H1 (cell line): Measurements from ENCODE around the gene KRT1. TPM values are rescaled to one million over a fixed set of nuclear protein-coding genes. Genes with fewer than 3 reads are reported as not detected.

Experiments used
- CTCF ChIA-PET: fragments of 300-600 bp; sonication (Branson Sonifier 250); formaldehyde crosslinking; loops from one replicate; lab custom pipeline; 2021; ENCODE audit not compliant: partially characterized antibody; lab: Charles Lee
- POLR2A ChIA-PET: fragments of 300-600 bp; sonication (Branson Sonifier 250); formaldehyde crosslinking; loops from one replicate; lab custom pipeline; 2021; ENCODE audit warnings: inconsistent platforms; ENCODE audit not compliant: partially characterized antibody; lab: Charles Lee
- DNase-seq, 2 experiments: peaks; one replicate each; pipeline versions ENCODE4 v3.0.0 to v3.0.0-alpha.2; 2010 to 2022; ENCODE audit warnings: low spot score in 2 of 2, low read depth in 1 of 2, mixed read lengths in 1 of 2
- FAIRE-seq: peaks from 2 replicates; lab custom pipeline; 2011; peaks lifted over from hg19 to GRCh38; lab: Jason Lieb, UNC
- H2AFZ ChIP-seq: 2 replicates; pipeline ENCODE4 v1.8.1; 2012; ENCODE audit warnings: low read length, inconsistent platforms
- H2AK5ac ChIP-seq: 2 replicates; pipeline ENCODE4 v1.6.1; 2013; ENCODE audit warnings: low read depth, low read length
- H2BK120ac ChIP-seq: replicated peaks from 2 replicates; pipeline ENCODE3; 2013; ENCODE audit warnings: low read depth, low read length, inconsistent platforms
- H2BK12ac ChIP-seq: 2 replicates; pipeline ENCODE4 v1.6.1; 2013; ENCODE audit warnings: low read depth, low read length
- H2BK15ac ChIP-seq: 2 replicates; pipeline ENCODE4 v1.6.1; 2013; ENCODE audit warnings: low read length
- H2BK20ac ChIP-seq: 2 replicates; pipeline ENCODE4 v1.6.1; 2013; ENCODE audit warnings: low read length
- H2BK5ac ChIP-seq: 2 replicates; pipeline ENCODE4 v1.6.1; 2013; ENCODE audit warnings: low read depth, low read length
- H3K14ac ChIP-seq: 2 replicates; pipeline ENCODE4 v1.6.1; 2013; ENCODE audit warnings: inconsistent platforms; ENCODE audit not compliant: insufficient read length
- H3K18ac ChIP-seq: 2 replicates; pipeline ENCODE4 v1.6.1; 2013; ENCODE audit warnings: low read length; ENCODE audit errors: extremely low read depth
- H3K23ac ChIP-seq: 2 replicates; pipeline ENCODE4 v1.6.1; 2013; ENCODE audit warnings: inconsistent platforms; ENCODE audit not compliant: insufficient read length
- H3K23me2 ChIP-seq: 2 replicates; pipeline ENCODE4 v1.6.1; 2013; ENCODE audit warnings: low read depth, low read length
- H3K27ac ChIP-seq: 2 replicates; pipeline ENCODE4 v1.6.1; 2011; ENCODE audit warnings: low read depth, low read length, inconsistent platforms
- H3K27me3 ChIP-seq, 4 experiments: replicated peaks in 1 of 4; 1 replicate in 1 of 4; 2 replicates in 3 of 4; pipeline versions ENCODE4 v1.6.1 to v1.8.1; 2011 to 2013; ENCODE audit warnings: low read length in 3 of 4, mild to moderate bottlenecking in 3 of 4, inconsistent platforms in 2 of 4, mixed read lengths in 2 of 4, moderate library complexity in 1 of 4; ENCODE audit not compliant: control insufficient read depth in 3 of 4, insufficient read depth in 3 of 4; ENCODE audit errors: extremely low read depth in 1 of 4
- H3K36me3 ChIP-seq, 4 experiments: 2 replicates each; pipeline versions ENCODE4 v1.6.1 to v1.8.1; 2011 to 2013; ENCODE audit warnings: mild to moderate bottlenecking in 4 of 4, low read length in 3 of 4, moderate library complexity in 2 of 4, control low read depth in 1 of 4, inconsistent platforms in 1 of 4; ENCODE audit not compliant: insufficient read depth in 4 of 4, control insufficient read depth in 2 of 4
- H3K4ac ChIP-seq: replicated peaks from 2 replicates; pipeline ENCODE3; 2013; ENCODE audit warnings: low read length, low read depth, mixed read lengths, inconsistent platforms; ENCODE audit not compliant: insufficient read length
- H3K4me1 ChIP-seq, 4 experiments: replicated peaks in 1 of 4; 1 replicate in 1 of 4; 2 replicates in 3 of 4; pipeline versions ENCODE4 v1.6.1 to v1.8.1; 2011 to 2013; ENCODE audit warnings: low read length in 3 of 4, inconsistent platforms in 2 of 4, mixed read lengths in 1 of 4; ENCODE audit not compliant: insufficient read depth in 4 of 4, control insufficient read depth in 3 of 4
- H3K4me2 ChIP-seq, 2 experiments: 2 replicates each; pipeline versions ENCODE4 v1.6.1 to v1.8.1; 2011 to 2013; ENCODE audit warnings: low read depth in 2 of 2, low read length in 2 of 2, control low read depth in 1 of 2, inconsistent platforms in 1 of 2, mild to moderate bottlenecking in 1 of 2; ENCODE audit not compliant: insufficient read depth in 1 of 2
- H3K4me3 ChIP-seq, 4 experiments: fragments of 200-600, 300-600 bp in 1 of 4; sonication (generic), shearing (Covaris generic), sonication (Bioruptor Twin) in 1 of 4; 2 replicates each; pipeline versions ENCODE4 v1.5.1 to v1.8.1; 2011 to 2016; ENCODE audit warnings: low read length in 4 of 4, low read depth in 3 of 4, control low read depth in 2 of 4, inconsistent platforms in 2 of 4, mild to moderate bottlenecking in 2 of 4, mixed read lengths in 1 of 4, moderate library complexity in 1 of 4; ENCODE audit not compliant: insufficient read depth in 2 of 4; ENCODE audit errors: extremely low read depth in 1 of 4
- H3K56ac ChIP-seq: replicated peaks from 2 replicates; pipeline ENCODE3; 2013; ENCODE audit warnings: low read depth, mild to moderate bottlenecking, mixed read lengths, low read length, inconsistent platforms; ENCODE audit not compliant: insufficient read length
- H3K79me1 ChIP-seq: 2 replicates; pipeline ENCODE4 v1.6.1; 2013; ENCODE audit warnings: low read depth, low read length, control low read depth
- H3K79me2 ChIP-seq, 2 experiments: 2 replicates each; pipeline versions ENCODE4 v1.6.1 to v1.8.1; 2012 to 2013; ENCODE audit warnings: low read length in 2 of 2, mild to moderate bottlenecking in 2 of 2, inconsistent platforms in 1 of 2; ENCODE audit not compliant: insufficient read depth in 2 of 2, control insufficient read depth in 1 of 2
- H3K9ac ChIP-seq, 4 experiments: replicated peaks in 1 of 4; 1 replicate in 1 of 4; 2 replicates in 3 of 4; pipeline versions ENCODE4 v1.6.1 to v1.8.1; 2011 to 2013; ENCODE audit warnings: low read depth in 3 of 4, low read length in 3 of 4, control low read depth in 2 of 4, mild to moderate bottlenecking in 2 of 4, moderate library complexity in 2 of 4, inconsistent platforms in 1 of 4; ENCODE audit errors: extremely low read depth in 1 of 4
- H3K9me3 ChIP-seq, 2 experiments: 2 replicates each; pipeline versions ENCODE4 v1.6.1 to v1.8.1; 2012 to 2013; ENCODE audit warnings: mild to moderate bottlenecking in 2 of 2, moderate library complexity in 2 of 2, control low read depth in 1 of 2, inconsistent platforms in 1 of 2, low read depth in 1 of 2, low read length in 1 of 2, mixed read lengths in 1 of 2; ENCODE audit not compliant: insufficient read depth in 2 of 2
- H4K20me1 ChIP-seq, 2 experiments: replicated peaks in 1 of 2; 2 replicates each; pipeline versions ENCODE3 to v1.8.1; 2011 to 2013; ENCODE audit warnings: inconsistent platforms in 2 of 2, low read length in 2 of 2, mild to moderate bottlenecking in 1 of 2; ENCODE audit not compliant: insufficient read depth in 2 of 2, control insufficient read depth in 1 of 2
- H4K5ac ChIP-seq: 2 replicates; pipeline ENCODE4 v1.6.1; 2013; ENCODE audit warnings: low read length, low read depth, mixed read lengths, inconsistent platforms; ENCODE audit not compliant: insufficient read length
- H4K8ac ChIP-seq: 2 replicates; pipeline ENCODE4 v1.8.0; 2013; ENCODE audit warnings: mild to moderate bottlenecking, moderate library complexity, low read length, inconsistent platforms; ENCODE audit not compliant: insufficient read depth; ENCODE audit errors: extremely low read depth
- H4K91ac ChIP-seq: replicated peaks from 2 replicates; pipeline ENCODE3; 2013; ENCODE audit warnings: low read length, mixed read lengths, inconsistent platforms; ENCODE audit not compliant: insufficient read length
- CBX5 ChIP-seq: fragments of 300-800, 300-1000 bp; sonication (generic); IDR thresholded peaks from 2 replicates; pipeline ENCODE4 v1.7.1; 2016; ENCODE audit warnings: antibody characterized with exemption, low read length, low read depth
- CEBPB ChIP-seq: IDR thresholded peaks from 2 replicates; pipeline ENCODE4 v1.6.1; 2012; ENCODE audit warnings: low read depth, low read length
- CHD1 ChIP-seq: IDR thresholded peaks from 2 replicates; pipeline ENCODE4 v1.6.1; 2012; ENCODE audit warnings: low read depth, low read length, improper control_type of control experiment
- CTBP2 ChIP-seq: IDR thresholded peaks from 2 replicates; pipeline ENCODE4 v1.7.0; 2011; ENCODE audit warnings: borderline replicate concordance, mild to moderate bottlenecking, moderate library complexity, mixed read lengths, low read length; ENCODE audit not compliant: insufficient read depth, insufficient read length
- GABPA ChIP-seq: IDR thresholded peaks from 2 replicates; pipeline ENCODE4 v1.6.1; 2011; ENCODE audit warnings: mild to moderate bottlenecking, low read length, moderate library complexity, borderline replicate concordance; ENCODE audit not compliant: insufficient read depth
- NRF1 ChIP-seq: IDR thresholded peaks from 2 replicates; pipeline ENCODE4 v1.6.1; 2011; ENCODE audit warnings: mild to moderate bottlenecking, low read depth, low read length, improper control_type of control experiment
- POU5F1 ChIP-seq: IDR thresholded peaks from 2 replicates; pipeline ENCODE4 v1.6.1; 2011; ENCODE audit warnings: low read depth, mild to moderate bottlenecking, low read length, moderate library complexity
- TAF7 ChIP-seq: optimal IDR thresholded peaks from 2 replicates; pipeline ENCODE3; 2011; ENCODE audit warnings: low read depth, mild to moderate bottlenecking, inconsistent platforms, low read length, moderate library complexity, borderline replicate concordance
- WGBS, 2 experiments: shearing (Covaris generic) in 1 of 2; methylation state at CpG; one replicate each; pipeline versions ENCODE4 v1.1.6 to v1.1.7; 2013 to 2015; ENCODE audit warnings: low lambda C conversion rate in 2 of 2, mixed read lengths in 2 of 2, inconsistent platforms in 1 of 2, low coverage in 1 of 2, missing lambda C conversion rate in 1 of 2; ENCODE audit not compliant: insufficient replicate concordance in 2 of 2, insufficient coverage in 1 of 2, insufficient read length in 1 of 2; ENCODE audit errors: extremely low coverage in 1 of 2, missing lambda C conversion rate in 1 of 2; 5-methylcytosine and 5-hydroxymethylcytosine counted together
- polyA plus RNA-seq, 7 experiments: library from polyadenylated mRNA; depleted of rRNA in 3 of 7; stranded (reverse) in 5 of 7; unstranded in 2 of 7; fragments of >200 nt in 5 of 7; fragments of 200-250 nt in 2 of 7; gene quantifications; 1 replicate in 5 of 7; 2 replicates in 1 of 7; 4 replicates in 1 of 7; pipeline versions ENCODE4 v1.2.1 to v1.2.3, GENCODE V29; 2011 to 2013; ENCODE audit warnings: missing spikeins in 2 of 7, mixed read lengths in 2 of 7
- total RNA-seq: library from RNA; stranded (reverse); fragmentation: NEBNext Ultra II Directional; extraction: Animal tissue kit (Norgen Biotek cat#: 25700); gene quantifications from 2 replicates; pipeline ENCODE4 v1.2.1, GENCODE V29; 2021

Gene KRT1
- total and polyA plus RNA-seq, 2 of the 8 experiments (the other 6 are each of a cell fraction or from before 2014, with no cell fraction given) = not detected

- H3K14ac ChIP-seq = no peak overlapping the region
- no peak overlapping the region for H2BK120ac ChIP-seq
- WGBS, 2 experiments = 81% methylated on average over 7 of the region's 7 CpGs; no CpG with 5 or more reads in 1 of the 2 experiments
- H3K56ac ChIP-seq = no peak overlapping the region
- H2BK15ac ChIP-seq = no peak overlapping the region
- no peak overlapping the region for H2BK5ac ChIP-seq
- no peak overlapping the region for H3K23ac ChIP-seq
- no peak for TF ChIP-seq CEBPB
- TF ChIP-seq CBX5 = no peak
- no peak for TF ChIP-seq POU5F1
- TF ChIP-seq GABPA = no peak
- TF ChIP-seq CHD1 = no peak
- no peak for TF ChIP-seq CTBP2
- no peak for TF ChIP-seq TAF7
- no peak for TF ChIP-seq NRF1
- H3K27me3 ChIP-seq = no peaks in the 10 kb centered on the region; a peak in 1 of 7 replicates
- H3K79me1 ChIP-seq = no peaks in the 10 kb centered on the region
- no peak overlapping the region for H4K91ac ChIP-seq
- H4K8ac ChIP-seq = no peak overlapping the region
- H3K4me1 ChIP-seq = no peaks in the 10 kb centered on the region
- FAIRE-seq (no peak), DNase-seq (no peak)
- no peak overlapping the region for H3K4me3 ChIP-seq
- H3K4ac ChIP-seq = no peak overlapping the region
- no peak overlapping the region for H2BK12ac ChIP-seq
- no peaks in the 10 kb centered on the region for H3K79me2 ChIP-seq
- no peaks in the 10 kb centered on the region; the same call in none of the 2 replicates for H3K23me2 ChIP-seq
- no peaks in the 10 kb centered on the region for H3K9me3 ChIP-seq
- H3K18ac ChIP-seq = no peak overlapping the region
- no peaks in the 10 kb centered on the region for H4K20me1 ChIP-seq
- no peaks in the 10 kb centered on the region for H3K36me3 ChIP-seq
- H2AFZ ChIP-seq = no peak overlapping the region
- H3K9ac ChIP-seq = no peak overlapping the region
- POLR2A ChIA-PET = no interaction called here
- H2AK5ac ChIP-seq = no peak overlapping the region
- H2BK20ac ChIP-seq = no peak overlapping the region
- no peak overlapping the region for H3K27ac ChIP-seq
- CTCF ChIA-PET = interaction anchor here (0.8 to 4.3 kb wide), 13 partner anchors 10 to 304 kb away, joined by 3 to 16 read pairs (median 5); no protein-coding TSS in a partner anchor
- no peak overlapping the region for H3K4me2 ChIP-seq
- no peak overlapping the region for H4K5ac ChIP-seq
Measured at GRCh38 chr12:52676163-52676562, 4.0 kb downstream of the KRT1 start.
